ENCODE results near the gene D2HGDH. TPM values are rescaled to one million over a fixed set of nuclear protein-coding genes. Genes with fewer than 3 reads are reported as not detected.

The D2HGDH gene
- total RNA-seq, 1 experiment from 2014 or later = 131 TPM

GRCh38 chr2:241763551-241764274, 29.3 kb downstream of the D2HGDH start:
- H3K9me3 ChIP-seq (ENCODE audit: insufficient read depth, low read depth) = no peaks in the 10 kb centered on the region
- H3K79me2 ChIP-seq (ENCODE audit: low read depth) = no peaks in the 10 kb centered on the region
- intact Hi-C loops (cut with micrococcal nuclease; ENCODE audit: unreplicated experiment) = no loop called here
- H3K4me3 ChIP-seq = no peak overlapping the region
- H3K27ac ChIP-seq = no peak overlapping the region
- TF ChIP-seq CTCF (conservative IDR thresholded peaks at IDR 0.05) = no peak
- TF ChIP-seq EZH2 (IDR thresholded peaks at IDR 0.05; ENCODE audit: low read depth) = no peak
- H4K20me1 ChIP-seq (ENCODE audit: insufficient read depth) = peaks cover 28% of the 10 kb centered on the region
- POLR2A ChIA-PET (ENCODE audit: unreplicated experiment) = no interaction called here
- H3K36me3 ChIP-seq (ENCODE audit: low read depth) = peaks cover 9% of the 10 kb centered on the region
- H3K9me2 ChIP-seq (ENCODE audit: insufficient read depth) = no peaks in the 10 kb centered on the region
- DNase-seq = no peak
- peaks cover 7% of the 10 kb centered on the region; the same call in 1 of the 2 replicates for H3F3A ChIP-seq (ENCODE audit: insufficient read depth, low read depth)
- CTCF ChIA-PET = interaction anchor here (0.6 kb wide), 1 partner anchor 29 kb away, joined by 4 read pairs; the partner anchor contains the start of gene D2HGDH
- no peaks in the 10 kb centered on the region for H3K4me1 ChIP-seq (replicated peaks; ENCODE audit: insufficient read depth)
- H3K4me2 ChIP-seq = no peak overlapping the region
- no peak overlapping the region for H2AFZ ChIP-seq
- no peaks in the 10 kb centered on the region for H3K27me3 ChIP-seq (ENCODE audit: insufficient read depth, low read depth)
- TSS peak; percentile 10 for BruUV-seq (replicated peaks)

- Histone ChIP-seq H4K20me1 (ENCODE audit: insufficient read depth) (peaks cover 24% of the 10 kb centered on the region), H3K9me3 (ENCODE audit: insufficient read depth, low read depth) (no peaks in the 10 kb centered on the region), H3K4me2 (no peak overlapping the region), H3K36me3 (ENCODE audit: low read depth) (peaks cover 3% of the 10 kb centered on the region), H3K9me2 (ENCODE audit: insufficient read depth) (no peaks in the 10 kb centered on the region), H3K27me3 (ENCODE audit: insufficient read depth, low read depth) (no peaks in the 10 kb centered on the region), H3K4me3 (no peak overlapping the region), H3K79me2 (ENCODE audit: low read depth) (no peaks in the 10 kb centered on the region), H2AFZ (no peak overlapping the region), H3F3A (ENCODE audit: insufficient read depth, low read depth) (peaks cover 4% of the 10 kb centered on the region; the same call in 1 of the 2 replicates), H3K4me1 (replicated peaks; ENCODE audit: insufficient read depth) (no peaks in the 10 kb centered on the region), H3K27ac (no peak overlapping the region)
- DNase-seq = no peak
- no peak for TF ChIP-seq EZH2 (IDR thresholded peaks at IDR 0.05; ENCODE audit: low read depth)
- TF ChIP-seq CTCF (conservative IDR thresholded peaks at IDR 0.05) = no peak
- ChIA-PET CTCF (interaction anchor here (0.6 kb wide), 1 partner anchor 30 kb away, joined by 4 read pairs; the partner anchor contains the start of gene D2HGDH), POLR2A (ENCODE audit: unreplicated experiment) (no interaction called here)
- BruUV-seq (replicated peaks) = no TSS peak
- intact Hi-C loops (cut with micrococcal nuclease; ENCODE audit: unreplicated experiment) = no loop called here
These were observed 30.1 kb downstream of the D2HGDH start for GRCh38 chr2:241764275-241765241.

DNA sequence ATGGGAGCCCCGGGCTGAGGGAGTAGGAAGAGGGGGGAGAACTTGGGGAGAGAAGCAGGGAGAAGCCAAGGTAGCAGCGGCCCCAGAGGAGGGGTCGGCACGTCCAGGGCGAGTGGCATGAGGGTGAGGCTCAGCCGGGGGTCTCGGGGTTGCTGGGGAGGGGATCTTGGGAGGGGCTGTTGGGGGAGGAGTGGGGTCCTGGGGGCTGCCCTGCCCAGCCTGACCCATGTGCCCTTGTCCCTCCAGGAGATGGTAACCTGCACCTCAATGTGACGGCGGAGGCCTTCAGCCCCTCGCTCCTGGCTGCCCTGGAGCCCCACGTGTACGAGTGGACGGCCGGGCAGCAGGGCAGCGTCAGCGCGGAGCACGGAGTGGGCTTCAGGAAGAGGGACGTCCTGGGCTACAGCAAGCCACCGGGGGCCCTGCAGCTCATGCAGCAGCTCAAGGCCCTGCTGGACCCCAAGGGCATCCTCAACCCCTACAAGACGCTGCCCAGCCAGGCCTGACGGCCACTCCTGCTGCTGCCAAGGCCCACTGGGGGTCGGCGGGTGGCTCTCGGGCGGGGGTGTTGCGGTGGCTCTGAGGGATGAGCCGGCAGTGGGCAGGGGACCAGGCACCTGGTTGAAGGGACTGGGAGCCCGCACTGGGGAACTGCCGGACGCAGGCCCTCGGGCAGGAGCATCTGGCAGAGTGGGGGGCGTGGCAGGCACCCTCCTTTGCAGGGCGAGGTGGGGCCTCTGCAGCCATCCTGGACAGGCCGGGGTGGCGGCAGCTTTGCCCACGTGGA, 33.2 kb downstream of the D2HGDH start:
- Histone ChIP-seq H3K4me1 (replicated peaks; ENCODE audit: insufficient read depth) (no peaks in the 10 kb centered on the region), H3K79me2 (ENCODE audit: low read depth) (no peaks in the 10 kb centered on the region), H4K20me1 (ENCODE audit: insufficient read depth) (0 out of 2 replicates have a peak, but pooled peaks cover 7% of the 10 kb centered on the region), H3K4me2 (no peak overlapping the region), H3K9me2 (ENCODE audit: insufficient read depth) (no peaks in the 10 kb centered on the region), H3K27ac (no peak overlapping the region), H2AFZ (no peak overlapping the region), H3K4me3 (no peak overlapping the region), H3F3A (ENCODE audit: insufficient read depth, low read depth) (0 out of 2 replicates have a peak, but pooled peaks cover 8% of the 10 kb centered on the region), H3K9me3 (ENCODE audit: insufficient read depth, low read depth) (no peaks in the 10 kb centered on the region), H3K36me3 (ENCODE audit: low read depth) (no peaks in the 10 kb centered on the region), H3K27me3 (ENCODE audit: insufficient read depth, low read depth) (no peaks in the 10 kb centered on the region)
- TF ChIP-seq CTCF (conservative IDR thresholded peaks at IDR 0.05) (no peak), EZH2 (IDR thresholded peaks at IDR 0.05; ENCODE audit: low read depth) (no peak)
- intact Hi-C loops (cut with micrococcal nuclease; ENCODE audit: unreplicated experiment) = no loop called here
- no TSS peak for BruUV-seq (replicated peaks)
- POLR2A ChIA-PET (ENCODE audit: unreplicated experiment) = no interaction called here
- CTCF ChIA-PET = no interaction called here
- no peak for DNase-seq
